SK-N-SH treated with all-trans-retinoic acid at 6 μM for 48 hours (cell line): ENCODE data around the gene ZSWIM6.

Experiments used
- CREB5 ChIP-seq: fragments of 250-450 bp; sonication (Bioruptor Pico); IDR thresholded peaks from 2 replicates; pipeline ENCODE4 v1.5.1; 2020; ENCODE audit warnings: low read depth, mild to moderate bottlenecking, moderate library complexity
- CSDC2 ChIP-seq: fragments of 250-450 bp; sonication (Bioruptor Pico); IDR thresholded peaks from 2 replicates; pipeline ENCODE4 v1.5.0; 2020; ENCODE audit warnings: mild to moderate bottlenecking, moderate library complexity
- RARB ChIP-seq: fragments of 250-450 bp; sonication (Bioruptor Pico); IDR thresholded peaks from 2 replicates; pipeline ENCODE4 v1.8.0; 2021; ENCODE audit warnings: mild to moderate bottlenecking, moderate library complexity

- TF ChIP-seq CSDC2 (CRISPR knock-in tag) = no peak
- no peak for TF ChIP-seq RARB
- TF ChIP-seq CREB5 (CRISPR knock-in tag) = no peak
Measured at GRCh38 chr5:61349935-61350334, 17.9 kb downstream of the ZSWIM6 start.
